GM21786 (cell line): ENCODE results near the gene TPM2.
A peak's percentile ranks its signal among the peaks of the same experiment; 100 is the strongest.
"Not testable (repeated sequence)": the region's sequence is repeated elsewhere in the genome, so short reads cannot be mapped to it uniquely, and the experiment has no call there.

Experiments used
- ATAC-seq: cut with Tn5 transposase; IDR thresholded peaks from one replicate; pipeline ENCODE4 v1.9.1; 2021; ENCODE audit not compliant: unreplicated experiment

Gene TPM2

GRCh38 chr9:35656831-35657545, 32.7 kb downstream of the TPM2 start:
- no peak for ATAC-seq

GRCh38 chr9:35656348-35656747, 33.4 kb downstream of the TPM2 start:
- ATAC-seq: no peak

GRCh38 chr9:35653611-35654010, 36.1 kb downstream of the TPM2 start:
- ATAC-seq: no peak

GRCh38 chr9:35652829-35653209, 36.9 kb downstream of the TPM2 start:
- no peak for ATAC-seq

- no peak for ATAC-seq
Observed at GRCh38 chr9:35651956-35652828, 37.5 kb downstream of the TPM2 start.

GRCh38 chr9:35650341-35651158, 39.2 kb downstream of the TPM2 start, which contains the start of gene SIT1:
Gene SIT1, minus strand, starts transcription at chr9:35650931. Its CDS starts 78 bp downstream, at chr9:35650853.
- ATAC-seq: no peak

- no peak for ATAC-seq
Observed at GRCh38 chr9:35649431-35650340, 40.0 kb downstream of the TPM2 start.

GRCh38 chr9:35646533-35647265, 43.0 kb downstream of the TPM2 start:
- ATAC-seq: peak; percentile 86

- no peak for ATAC-seq
Observed at GRCh38 chr9:35646153-35646532, 43.6 kb downstream of the TPM2 start.

GRCh38 chr9:35645736-35646135, 44.0 kb downstream of the TPM2 start:
- ATAC-seq: not testable (repeated sequence)

- no peak for ATAC-seq
Observed at GRCh38 chr9:35643046-35643445, 46.7 kb downstream of the TPM2 start.

GRCh38 chr9:35641478-35641877, 48.2 kb downstream of the TPM2 start:
- ATAC-seq: not testable (repeated sequence)

GRCh38 chr9:35640431-35640830, 49.3 kb downstream of the TPM2 start:
- ATAC-seq: not testable (repeated sequence)

- ATAC-seq: no peak
Observed at GRCh38 chr9:35639631-35640030, 50.1 kb downstream of the TPM2 start.

GRCh38 chr9:35639225-35639624, 50.5 kb downstream of the TPM2 start:
- not testable (repeated sequence) for ATAC-seq

GRCh38 chr9:35638751-35639150, 51.0 kb downstream of the TPM2 start:
- not testable (repeated sequence) for ATAC-seq

GRCh38 chr9:35637427-35637955, 52.2 kb downstream of the TPM2 start:
- ATAC-seq: not testable (repeated sequence)

- ATAC-seq: not testable (repeated sequence)
Observed at GRCh38 chr9:35636877-35637246, 52.9 kb downstream of the TPM2 start.

- ATAC-seq: no peak
Observed at GRCh38 chr9:35636135-35636876, 53.4 kb downstream of the TPM2 start.
